HPDE6-E6E7 (cell line): ENCODE data around the gene SFMBT2.

Experiments
- DNase-seq: peaks from one replicate; pipeline ENCODE4 v3.0.0; 2011; ENCODE audit warnings: missing footprints; ENCODE audit errors: extremely low spot score

SFMBT2 gene

DNA sequence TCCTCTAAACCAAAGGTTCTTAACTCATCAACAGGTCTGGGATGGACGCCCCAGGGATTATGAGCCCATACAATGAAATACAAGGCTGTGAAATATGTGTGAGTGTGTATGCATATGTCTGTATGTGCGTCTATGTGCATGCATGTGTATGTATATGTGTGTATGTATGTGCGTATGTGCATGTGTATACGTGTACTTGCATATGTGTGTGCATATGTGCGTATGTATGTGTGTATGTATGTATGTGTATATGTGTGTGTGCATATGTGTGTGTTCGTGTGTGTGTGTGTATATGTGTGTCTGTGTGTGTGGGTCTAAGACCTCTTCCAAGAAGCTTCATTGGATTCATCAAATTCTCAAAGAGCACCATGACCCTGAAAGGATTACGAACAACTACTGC, 112.3 kb downstream of the SFMBT2 start:
- no peak for DNase-seq

DNA sequence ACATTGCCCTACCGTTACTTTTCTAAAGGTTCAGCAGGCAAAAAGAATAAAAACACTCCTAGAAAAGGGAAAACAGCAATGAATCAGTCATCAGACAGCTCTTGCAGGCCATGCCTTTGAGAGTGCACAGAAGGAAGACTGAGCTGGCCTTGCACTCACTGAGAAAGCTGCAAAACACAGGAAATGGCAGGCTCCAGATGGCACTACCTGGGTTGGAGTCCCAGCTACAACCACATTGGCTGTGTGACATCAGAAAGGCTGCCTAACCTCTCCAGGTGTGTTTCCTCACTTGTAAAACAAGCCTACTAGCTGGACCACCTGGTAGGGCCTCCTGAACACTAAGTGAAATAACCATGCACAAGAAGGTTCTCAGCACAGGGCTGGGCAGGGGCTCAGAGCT, 113.7 kb downstream of the SFMBT2 start:
- DNase-seq, result no peak

DNA sequence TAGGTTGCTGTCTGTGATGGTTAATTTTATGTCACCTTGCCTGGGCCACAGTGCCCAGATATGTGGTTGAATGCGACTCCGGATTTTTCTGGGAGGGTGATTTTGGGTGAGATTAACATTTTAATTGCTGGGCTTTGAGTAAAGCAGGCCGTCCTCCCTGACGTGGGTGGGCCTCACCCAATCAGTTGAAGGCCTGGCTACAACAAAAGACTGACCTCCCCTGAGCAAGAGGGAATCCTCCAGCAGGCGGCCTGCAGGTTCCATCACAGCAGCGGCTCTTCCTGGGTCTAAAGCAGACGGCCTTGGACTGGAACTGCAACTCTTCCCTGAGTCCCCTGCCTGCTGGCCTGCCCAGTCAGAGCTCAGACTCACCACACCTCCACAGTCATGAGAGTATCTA, 114.2 kb downstream of the SFMBT2 start:
- DNase-seq, result no peak

DNA sequence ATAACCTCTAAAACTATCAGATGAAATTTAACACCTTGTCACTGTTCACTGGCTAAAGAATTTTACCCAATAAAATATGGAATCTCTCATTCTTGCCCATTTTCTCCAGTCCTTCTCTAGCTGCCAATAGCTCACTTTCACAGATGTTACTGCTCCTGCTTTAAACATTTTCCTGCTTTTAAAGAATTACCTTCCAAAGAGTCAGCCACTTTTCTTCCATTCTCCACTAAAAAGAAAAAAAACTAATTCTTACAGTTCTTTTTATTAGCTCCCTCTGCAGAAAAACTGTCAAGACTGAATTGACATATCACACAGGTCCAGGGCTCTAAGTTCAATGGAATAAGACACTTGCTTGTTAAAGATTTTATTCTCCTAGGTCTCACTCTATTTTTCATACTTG, 114.8 kb downstream of the SFMBT2 start:
- DNase-seq, result no peak

DNA sequence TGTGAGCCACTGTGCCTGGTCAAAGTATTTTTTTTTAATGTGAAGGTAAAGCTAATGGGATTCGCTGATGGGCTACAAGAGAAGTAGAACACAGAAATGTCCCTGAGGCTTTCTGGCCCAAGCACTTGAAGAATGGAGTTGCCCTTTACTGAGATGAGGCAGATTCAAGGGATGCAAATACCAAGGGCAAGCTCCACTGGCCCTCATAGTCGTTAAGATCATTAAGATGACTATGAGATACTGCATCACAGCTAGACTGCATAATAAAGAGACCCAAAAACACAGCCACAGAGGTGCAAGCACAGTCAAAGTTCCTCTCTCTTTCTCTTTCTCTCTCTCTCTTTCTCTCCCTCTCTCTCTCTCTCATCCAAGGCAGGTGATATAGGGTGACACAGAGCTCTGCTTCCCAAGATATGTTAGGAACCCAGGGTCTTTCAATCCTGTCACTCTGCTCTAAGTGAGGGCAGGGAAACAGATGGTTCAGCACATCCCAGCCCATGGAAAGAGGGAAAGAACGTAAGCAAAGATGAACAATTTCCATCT, 117.4 kb downstream of the SFMBT2 start:
- no peak for DNase-seq

DNA sequence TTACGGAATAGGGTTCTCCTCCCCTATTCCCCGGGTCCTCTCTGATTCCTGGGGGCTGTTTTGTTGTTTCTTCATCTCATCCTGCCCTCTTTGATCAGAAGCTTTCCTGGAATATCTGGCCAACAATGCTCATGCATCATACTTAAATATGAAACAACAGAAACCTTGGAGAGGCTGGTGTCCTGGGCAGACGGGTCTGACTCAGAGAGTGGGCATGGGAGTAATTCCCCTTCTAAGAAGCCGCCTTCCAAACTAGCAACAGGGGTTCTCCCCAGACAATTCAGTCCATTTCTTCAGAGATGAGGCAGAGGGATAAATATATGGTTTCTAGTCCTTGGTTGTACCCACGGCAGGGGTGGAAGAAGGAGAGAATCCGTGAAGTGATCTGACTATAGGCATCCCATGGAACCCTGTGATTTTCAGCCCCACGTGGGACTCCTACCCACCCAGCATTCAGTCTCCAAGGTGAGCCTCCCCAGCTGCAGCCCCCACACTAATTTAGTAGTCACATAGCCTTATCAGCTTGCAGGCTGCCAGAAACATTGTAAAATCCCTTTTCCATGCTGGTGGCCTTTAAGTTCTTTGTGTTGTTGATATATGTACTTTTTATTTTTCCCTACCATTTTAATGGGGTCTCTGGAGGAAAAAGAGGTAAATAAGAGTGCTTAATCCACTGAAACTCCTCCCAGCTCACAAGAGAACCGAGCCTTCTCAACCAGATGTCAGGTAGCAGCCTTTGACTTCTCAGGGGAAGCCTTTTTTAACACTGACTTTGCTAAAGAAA, 119.2 kb downstream of the SFMBT2 start:
- no peak for DNase-seq

DNA sequence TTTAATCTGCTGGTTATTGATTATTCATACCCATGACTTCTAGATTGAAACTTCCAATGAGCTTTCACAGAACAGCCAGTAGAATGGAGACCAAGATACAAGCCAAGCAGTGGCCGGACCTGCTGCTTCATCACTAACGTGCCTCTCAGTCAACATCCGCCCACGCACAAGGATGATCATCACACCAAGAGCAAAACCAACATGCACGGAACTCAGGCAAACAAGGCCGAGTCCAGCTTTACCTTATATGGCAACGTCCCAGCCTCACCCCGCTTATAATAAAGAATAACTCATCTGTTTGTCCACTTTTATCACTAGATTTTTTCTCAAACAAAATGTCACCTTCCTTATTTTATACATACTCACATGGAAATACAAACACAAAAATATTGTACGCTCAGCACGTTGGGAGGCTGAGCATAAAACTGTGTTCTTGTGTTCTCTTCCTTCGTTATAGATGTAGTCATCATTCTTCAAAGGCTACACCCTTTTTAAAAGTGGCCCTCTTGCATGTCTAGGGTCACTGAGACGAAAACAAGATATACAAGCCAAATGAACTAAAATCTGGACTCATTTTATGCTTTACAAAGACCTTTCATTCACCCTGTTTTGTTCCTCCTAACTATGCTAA, 122.7 kb downstream of the SFMBT2 start:
- no peak for DNase-seq

DNA sequence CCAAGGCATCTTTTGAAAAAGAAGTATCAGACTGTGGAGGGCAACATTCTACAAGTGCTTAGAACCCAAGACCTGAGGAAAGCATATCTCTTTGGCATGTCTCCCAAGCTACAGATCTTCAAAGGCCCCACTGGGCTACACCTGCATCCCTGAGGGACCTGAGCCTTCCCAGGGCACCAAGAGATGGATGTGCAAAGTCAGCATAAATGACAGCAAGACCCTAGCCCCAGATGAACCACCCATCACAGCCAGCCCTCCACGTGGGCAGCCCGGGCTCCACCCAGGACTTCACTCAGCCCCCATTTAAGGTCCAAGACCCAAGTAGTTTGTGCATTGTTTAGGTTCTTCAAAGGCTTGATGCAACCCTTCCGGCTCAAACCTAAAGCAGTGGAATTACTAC, 123.5 kb downstream of the SFMBT2 start:
- no peak for DNase-seq

DNA sequence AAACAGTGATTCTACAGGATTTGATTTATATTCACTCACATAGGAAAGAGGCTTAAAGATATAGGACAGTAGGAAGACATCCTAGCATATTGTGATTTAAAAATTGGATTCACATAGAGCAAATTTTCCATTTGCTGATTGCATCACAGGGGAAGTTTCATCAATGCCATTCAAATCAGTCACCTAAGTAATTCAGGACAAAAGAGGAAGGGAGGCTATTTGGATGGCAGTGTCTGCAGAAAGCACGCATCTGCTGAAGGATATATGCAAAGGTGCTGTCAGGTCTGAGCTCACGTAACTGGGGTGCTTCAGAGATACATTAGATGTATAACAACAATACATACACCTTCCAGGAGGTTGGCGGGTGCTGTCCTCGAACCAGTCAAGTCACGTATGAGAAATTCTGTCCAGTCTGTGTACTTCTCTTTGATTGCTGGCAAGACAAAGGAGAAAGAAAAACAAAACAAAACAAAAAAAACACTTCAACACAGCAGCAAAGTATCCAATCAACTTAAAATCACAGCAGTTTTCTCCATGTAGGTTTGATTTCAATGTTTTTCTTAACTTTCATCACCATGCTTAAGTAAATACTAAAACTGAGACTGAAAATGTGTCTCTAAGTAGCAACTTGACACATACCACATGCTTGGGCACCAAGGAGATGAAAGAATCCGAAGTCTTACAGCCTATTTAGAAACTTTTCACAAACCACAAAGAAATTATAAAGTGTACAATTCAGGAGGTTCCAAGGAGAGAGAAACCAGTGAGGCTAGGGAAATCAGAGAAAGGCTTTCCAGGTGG, 125.1 kb downstream of the SFMBT2 start:
- no peak for DNase-seq

DNA sequence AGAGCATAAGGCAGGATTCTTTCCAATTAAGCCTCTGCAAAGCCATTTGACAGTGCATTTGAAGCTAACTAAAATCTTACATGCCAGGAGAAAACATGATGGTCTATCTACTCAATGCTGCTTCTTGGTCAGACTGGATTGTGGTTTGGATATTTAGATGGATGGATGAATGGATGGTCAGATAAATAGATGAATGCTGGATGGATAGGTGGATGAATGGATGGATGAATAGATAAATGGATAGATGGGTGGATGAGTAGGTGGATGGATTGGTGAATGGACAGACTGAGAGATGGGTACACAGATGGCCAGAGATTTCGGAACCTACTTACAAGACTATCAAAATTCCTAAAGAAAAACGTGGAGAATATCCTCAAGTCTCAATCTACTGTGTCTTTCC, 127.6 kb downstream of the SFMBT2 start:
- no peak for DNase-seq

DNA sequence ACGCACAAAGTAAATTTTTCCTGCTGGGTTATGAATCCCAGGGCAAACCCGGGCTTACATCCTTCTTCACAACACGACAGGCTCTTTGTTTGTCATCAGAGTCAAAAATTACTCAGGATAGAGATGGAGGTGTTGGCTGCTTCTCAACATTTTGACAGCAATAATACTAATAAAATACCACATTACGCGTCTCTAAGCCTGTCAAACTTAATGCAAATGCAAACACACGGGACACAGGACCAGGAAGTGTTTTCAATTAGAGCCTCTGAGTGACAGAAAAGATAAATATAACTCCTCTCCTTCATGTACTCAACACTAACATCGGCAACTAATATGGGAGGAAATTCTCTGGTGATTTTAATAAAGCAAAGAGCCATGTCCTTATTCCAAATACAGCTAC, 128.4 kb downstream of the SFMBT2 start:
- DNase-seq, result no peak

DNA sequence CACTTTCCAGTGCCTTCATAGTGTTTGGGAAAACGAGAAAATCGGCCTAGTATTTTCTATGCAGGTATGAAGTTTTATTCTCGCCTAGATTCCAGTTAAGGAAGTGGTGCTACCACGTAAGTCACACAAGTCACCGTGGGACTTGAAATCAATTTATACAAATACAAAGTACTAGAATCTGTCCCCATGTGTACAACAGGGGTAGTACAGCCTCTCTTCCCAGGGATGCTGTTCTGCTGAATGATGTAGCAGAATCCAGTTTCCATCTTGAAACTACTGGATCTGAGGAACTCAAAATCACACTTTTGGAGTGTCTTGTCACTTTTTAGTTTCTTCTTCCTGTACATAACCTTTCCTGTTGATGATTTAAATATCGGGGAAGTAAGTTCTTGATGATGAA, 129.4 kb downstream of the SFMBT2 start:
- DNase-seq, result no peak

DNA sequence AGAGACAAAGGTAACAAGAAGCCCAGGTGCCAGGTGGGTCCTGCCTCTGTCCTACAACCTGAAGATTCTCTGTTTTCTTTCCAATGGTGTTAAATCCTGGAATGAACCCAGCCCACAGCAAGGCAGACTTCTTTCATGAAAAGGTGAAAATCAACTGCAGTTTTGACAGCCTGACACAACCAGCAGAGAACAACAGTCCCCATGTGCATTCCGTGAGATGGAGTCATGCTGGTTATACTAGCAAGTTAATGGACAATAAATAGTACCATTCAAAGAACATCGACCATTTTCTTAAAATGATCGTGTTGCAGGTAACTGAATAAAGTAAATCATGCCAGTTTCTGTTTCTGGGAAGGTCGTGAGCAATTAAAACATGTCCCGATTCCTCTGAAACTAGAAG, 131.5 kb downstream of the SFMBT2 start:
- DNase-seq, result no peak

DNA sequence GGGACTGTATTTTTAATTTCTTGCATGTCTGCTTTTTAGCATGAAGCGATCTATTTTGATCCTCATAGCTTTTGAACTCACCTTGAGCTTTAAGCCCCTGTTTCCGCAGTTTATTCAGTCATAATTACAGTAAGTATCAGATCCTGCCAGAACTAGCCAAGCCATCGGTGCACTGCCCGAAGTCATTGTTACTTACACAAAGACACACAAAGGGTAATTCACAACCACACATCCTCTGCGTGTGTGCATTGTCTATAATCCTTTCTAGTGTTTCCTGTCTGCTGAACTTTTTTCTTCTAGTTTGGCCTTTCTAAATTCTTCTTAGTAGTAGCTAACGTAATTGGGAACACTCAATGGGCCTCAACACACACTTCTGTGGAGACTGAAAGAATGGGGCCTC, 133.0 kb downstream of the SFMBT2 start:
- DNase-seq, result no peak

DNA sequence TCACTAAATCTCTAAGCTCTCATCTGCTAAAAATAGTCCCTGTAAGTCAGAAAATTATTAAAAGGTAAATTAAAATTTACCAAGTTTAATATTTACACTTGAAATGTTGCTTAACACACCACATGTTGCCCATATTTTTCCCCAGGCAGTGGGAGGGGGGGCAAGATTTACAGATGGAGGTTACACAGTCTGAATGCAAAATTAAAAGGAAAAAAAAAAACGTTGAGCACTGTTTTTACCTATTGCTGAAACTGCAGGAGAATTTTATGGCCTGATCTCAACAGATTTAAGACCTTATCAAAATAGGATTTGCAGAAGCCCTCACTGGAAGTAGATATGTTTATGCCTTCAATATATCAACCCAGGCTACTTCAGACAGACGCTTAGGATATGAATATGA, 133.4 kb downstream of the SFMBT2 start:
- DNase-seq, result no peak

DNA sequence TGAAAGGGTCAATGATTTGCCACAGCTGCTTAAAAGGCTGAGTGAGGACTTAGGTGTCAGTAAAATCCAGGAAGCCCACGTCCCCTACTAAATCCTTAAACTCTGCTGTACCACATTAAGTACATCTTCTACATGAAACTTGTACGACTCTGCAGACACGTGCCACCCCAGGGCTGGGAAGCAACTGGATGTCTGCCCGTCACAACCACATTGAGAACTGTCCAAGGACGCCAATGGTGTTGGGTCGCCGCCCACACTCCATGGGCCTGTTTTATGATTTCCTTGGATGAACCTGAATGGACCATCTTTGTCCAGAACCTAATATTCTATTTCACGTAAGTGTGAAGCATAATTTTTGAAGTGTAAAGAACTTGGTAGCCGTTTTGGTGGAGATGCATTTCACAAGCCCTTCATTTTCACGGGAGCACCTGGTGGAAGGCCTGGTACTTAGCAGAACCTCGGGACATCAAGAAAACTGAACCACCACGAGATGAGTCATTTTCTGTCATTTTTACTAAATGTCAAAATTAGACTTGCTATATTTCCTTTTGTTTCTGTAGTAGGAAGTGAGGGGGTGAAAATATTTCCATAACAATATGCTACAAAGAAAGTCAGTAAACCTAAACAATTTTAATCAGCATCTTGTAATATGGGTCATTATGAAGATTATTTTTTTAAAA, 134.9 kb downstream of the SFMBT2 start:
- no peak for DNase-seq

DNA sequence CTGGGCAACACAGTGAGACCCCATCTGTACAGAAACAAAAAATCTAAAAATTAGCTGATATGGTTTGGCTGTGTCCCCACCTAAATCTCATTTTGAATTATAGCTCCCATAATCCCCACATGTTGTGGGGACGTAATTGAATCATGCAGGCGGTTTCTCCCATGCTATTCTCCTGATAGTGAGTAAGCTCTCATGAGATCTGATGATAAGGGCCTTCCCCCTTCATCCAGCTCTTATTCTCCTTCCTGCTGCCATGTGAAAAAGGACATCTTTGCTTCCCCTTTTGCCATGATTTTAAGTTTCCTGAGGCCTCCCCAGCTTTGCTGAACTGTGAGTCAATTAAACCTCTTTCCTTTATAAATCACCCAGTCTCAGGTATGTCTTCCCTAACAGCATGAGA, 136.5 kb downstream of the SFMBT2 start:
- no peak for DNase-seq

DNA sequence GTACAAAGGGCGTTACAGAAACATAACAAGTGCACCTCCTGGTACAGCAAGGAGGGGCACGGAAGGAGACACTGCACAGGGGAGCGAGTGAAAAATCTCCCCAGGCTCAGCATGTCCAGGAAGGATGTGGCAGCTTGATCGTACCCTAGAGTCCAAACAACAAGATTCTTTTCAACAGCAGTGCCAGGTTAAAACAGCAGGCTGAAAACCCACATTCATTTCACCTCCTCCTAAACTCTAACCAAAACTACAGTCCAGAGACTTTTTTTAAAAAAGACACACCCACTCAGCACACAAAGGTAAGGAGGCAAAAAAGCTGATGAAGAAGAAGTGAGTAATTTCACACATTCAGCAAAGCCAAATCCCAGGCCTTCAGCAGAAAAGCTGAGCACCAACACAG, 138.8 kb downstream of the SFMBT2 start:
- DNase-seq, result no peak

DNA sequence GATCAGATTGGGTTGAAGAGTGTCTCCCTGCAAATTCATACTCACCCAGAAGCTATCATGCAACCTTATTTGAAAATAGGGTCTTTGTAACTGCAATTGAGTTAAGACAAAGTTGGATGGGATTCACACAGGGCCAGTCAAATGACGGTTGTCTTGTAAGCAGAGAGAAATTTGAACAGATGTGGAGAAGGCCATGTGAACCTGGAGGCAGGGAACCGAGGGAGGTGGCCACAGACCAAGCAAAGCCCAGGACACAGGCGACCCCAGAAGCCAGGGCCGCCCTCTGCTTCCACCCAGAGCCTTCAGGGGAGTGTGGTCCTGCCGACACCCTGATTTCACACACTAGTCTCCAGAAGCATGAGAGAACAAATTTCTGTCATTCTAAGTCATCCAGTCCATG, 140.8 kb downstream of the SFMBT2 start:
- no peak for DNase-seq

DNA sequence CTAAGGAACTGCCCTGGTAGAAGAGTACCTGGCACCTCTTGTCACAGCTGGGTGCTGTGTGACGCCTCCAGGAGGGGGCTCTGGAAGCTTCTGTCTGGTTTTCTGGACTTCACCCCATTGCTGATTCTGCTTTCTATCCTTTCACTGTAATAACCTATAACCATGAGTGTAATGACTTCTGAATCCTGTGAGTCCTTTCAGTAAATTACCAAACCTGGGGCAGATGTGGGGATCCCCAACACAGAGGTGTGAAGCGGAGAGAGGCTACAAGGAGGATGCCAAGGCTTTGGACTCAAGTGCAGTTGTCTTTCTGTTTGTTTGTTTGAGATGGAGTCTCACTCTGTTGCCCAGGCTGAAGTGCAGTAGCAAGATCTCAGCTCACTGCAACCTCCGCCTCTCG, 143.7 kb downstream of the SFMBT2 start:
- no peak for DNase-seq

DNA sequence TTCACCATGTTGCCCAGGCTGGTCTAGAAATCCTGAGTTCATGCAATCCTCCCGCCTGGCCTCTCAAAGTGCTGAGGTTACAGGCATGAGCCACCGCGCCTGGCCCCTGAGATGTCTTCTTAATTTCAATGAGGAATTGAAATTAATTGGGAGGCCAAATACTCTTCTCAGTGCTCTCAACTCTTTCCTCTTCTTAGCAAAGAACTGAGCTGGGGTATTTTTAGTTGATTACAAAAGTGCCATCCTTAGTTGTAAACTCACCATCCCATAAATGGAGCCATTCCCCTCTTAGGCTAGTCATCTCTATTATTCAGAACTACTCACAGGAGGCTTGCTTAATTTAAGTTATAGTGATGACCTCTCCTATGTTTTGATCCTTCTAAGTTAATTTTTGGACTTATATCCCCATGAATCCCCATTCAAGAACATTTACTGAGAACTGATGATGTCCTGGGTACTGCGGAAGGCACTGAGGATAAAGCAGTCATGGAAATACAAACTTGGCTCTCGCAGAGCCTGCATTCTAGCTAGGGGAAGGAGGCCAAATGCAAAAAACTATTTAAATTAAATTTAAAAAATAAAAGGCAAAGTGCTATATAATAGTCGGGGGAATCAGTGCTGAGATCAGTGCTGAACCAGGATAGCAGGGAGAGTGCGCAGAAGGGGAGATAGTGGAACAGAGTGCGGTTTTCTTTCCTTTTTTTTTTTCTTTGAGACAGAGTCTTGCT, 145.3 kb downstream of the SFMBT2 start:
- no peak for DNase-seq
